GM10266 (cell line): ENCODE data around the gene FADD.
"Not testable (repeated sequence)": the region's sequence is repeated elsewhere in the genome, so short reads cannot be mapped to it uniquely, and the experiment has no call there.

Experiments
- DNase-seq: peaks from one replicate; pipeline ENCODE4 v3.0.0; 2012; ENCODE audit errors: extremely low spot score
- CTCF ChIP-seq: IDR thresholded peaks from 2 replicates; pipeline ENCODE4 v1.5.1; 2012; ENCODE audit warnings: mild to moderate bottlenecking, low read depth; ENCODE audit not compliant: control insufficient read depth, insufficient read depth; ENCODE audit errors: missing control alignments

FADD gene

DNA sequence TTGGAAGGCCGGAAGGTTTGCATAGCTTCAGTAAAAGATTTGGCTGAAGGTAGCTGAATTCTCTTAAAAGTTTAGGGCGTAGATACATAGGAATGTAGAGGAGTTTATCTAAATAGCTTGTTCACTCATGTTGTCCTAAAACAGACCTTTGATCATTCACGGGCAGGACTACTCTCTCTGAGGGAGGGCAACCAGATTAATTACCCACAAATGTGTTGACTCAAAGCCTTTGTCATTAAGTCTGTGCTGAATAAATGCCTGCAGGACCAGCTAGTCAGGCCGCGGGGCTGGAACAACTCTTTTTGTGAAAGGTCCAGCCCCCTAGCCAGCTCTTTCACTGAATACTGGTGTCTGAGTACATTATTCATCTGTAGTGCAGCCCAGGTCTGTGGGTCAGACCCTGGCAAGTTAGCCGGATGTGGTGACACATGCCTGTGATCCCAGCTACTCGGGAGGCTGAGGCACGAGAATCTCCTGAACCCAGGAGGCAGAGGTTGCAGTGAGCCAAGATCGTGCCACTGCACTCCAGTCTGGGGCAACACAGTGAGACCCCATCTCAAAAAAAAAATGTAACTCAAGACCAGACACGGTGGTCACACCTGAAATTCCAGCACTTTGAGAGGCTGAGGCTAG, 2.8 kb upstream of the FADD start:
- no peak for TF ChIP-seq CTCF
- DNase-seq = no peak

GRCh38 chr11:70201047-70201446, 2.0 kb upstream of the FADD start:
- not testable (repeated sequence) for DNase-seq

DNA sequence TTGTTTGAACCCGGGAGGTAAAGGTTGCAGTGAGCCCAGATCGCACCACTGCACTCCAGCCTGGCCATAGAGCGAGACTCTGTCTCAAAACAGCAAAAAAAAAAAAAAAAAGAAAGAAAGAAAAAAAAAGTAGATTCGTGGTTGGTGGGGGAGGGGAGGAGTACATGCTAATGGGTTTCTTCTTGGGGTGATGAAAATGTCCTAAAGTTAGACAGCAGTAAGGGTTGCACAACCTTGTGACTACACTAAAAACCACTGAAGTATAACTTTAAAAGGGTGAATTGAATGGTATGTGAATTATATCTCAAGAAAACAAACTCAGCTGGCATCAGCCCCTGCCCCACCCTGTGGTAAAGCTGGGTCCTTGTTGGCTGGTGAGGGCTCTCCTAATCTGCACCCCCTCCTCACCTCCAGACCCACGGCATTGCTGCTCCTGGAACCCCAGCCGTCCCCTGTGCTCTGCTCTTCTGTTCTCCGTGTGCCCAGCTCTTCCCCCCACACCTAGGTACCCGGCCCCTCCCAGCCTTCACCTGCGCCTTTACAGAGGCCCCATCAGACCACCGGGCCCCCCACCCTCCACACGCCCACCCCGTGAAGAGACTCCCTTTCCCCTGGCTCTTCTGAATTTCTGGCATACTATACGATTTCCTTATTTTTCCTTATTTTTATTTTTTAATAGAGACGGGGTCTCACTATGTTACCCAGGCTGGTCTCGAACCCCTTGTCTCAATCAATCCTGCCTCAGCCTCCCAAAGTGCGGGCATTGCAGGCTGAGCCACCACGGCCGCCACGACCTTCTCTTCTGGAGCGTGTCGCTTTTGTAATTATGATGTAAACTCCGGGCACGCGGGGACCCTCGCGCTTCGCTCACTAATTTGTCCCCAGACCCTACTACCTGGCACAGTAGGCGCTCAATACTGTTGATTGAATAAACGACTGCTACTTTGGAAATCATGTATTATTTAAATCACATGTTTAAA, 924 bp upstream of the FADD start:
- TF ChIP-seq CTCF = no peak
- DNase-seq = no peak

GRCh38 chr11:70203751-70204465, 812 bp downstream of the FADD start:
- peak; percentile 73 for DNase-seq

GRCh38 chr11:70204466-70204799, 1.3 kb downstream of the FADD start:
- TF ChIP-seq CTCF = no peak
- no peak for DNase-seq

More at GRCh38 chr11:70203751-70204465, 812 bp downstream of the FADD start:
- TF ChIP-seq CTCF = no peak

DNA sequence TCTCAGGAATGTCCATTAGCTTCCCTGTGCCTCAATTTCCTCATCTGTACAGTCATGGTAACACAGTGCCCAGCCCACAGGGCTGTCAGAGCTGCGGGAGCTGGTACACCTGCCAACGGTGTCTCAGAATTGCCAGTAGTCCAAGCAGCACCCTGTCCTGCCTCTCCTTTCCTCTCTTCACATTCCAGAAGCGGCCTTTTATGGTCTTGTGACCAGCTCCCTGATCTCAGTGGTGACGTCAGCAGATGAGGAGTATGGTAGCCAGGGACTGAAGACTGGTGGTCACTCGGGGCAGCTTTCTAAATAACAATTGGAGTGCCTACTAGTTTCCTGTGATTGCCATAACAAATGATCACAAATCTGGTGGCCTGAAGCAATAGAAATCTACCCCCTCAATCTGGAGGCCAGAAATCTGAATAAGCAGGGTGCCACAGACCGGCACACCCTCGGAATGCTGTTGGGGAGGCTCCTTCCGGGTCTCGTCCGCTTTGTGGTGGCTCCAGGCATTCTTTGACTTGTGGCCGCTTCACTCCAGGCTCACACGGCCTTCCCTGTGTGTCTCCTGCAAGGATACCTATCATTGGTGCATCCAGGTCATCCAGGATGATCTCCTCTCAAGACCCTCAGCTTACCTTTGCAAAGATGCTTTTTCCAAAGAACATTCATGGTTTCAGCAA, 2.1 kb downstream of the FADD start:
- no peak for DNase-seq
- no peak for TF ChIP-seq CTCF

DNA sequence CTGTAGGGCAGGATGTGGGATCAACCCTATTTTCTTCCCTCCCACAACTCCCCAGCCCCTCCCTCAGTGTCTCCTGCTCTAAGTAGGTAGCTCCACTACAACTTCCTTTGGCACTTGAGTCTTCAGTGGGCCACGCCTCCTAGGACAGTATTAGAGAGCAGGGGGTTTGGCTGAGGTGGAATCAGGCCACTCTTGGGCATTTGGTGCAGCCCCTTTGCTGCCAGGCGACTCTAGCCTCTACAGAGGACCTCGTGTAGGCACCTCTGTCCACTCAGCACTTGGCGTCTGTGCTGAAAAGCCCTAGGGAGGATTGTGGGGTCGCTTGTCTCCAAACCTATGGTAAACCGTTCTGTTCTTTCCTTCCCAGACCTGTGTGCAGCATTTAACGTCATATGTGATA, 2.7 kb downstream of the FADD start:
- no peak for TF ChIP-seq CTCF
- DNase-seq = no peak
